HepG2 (cell line): Measurements from ENCODE around the gene AK6. TPM values are rescaled to one million over a fixed set of nuclear protein-coding genes. Genes with fewer than 3 reads are reported as not detected.

Experiments
- ATAC-seq: fragments of 200-7000 bp; cut with Tn5 transposase; 3 replicates; pipeline ENCODE4 v1.9.1; 2020; ENCODE audit warnings: mild to moderate bottlenecking, moderate library complexity
- BruUV-seq: library from RNA; stranded (reverse); fragments of 400-500 nt; replicated peaks from 2 replicates; lab custom pipeline; 2021; lab: Mats Ljungman, UMichigan
- CTCF ChIA-PET: fragments of 300-600 bp; formaldehyde crosslinking; extraction: SDS; loops from one replicate; lab custom pipeline; 2021; ENCODE audit warnings: low total read pairs, inconsistent platforms, low intra/inter-chr PET ratio; lab: Yijun Ruan, JAX
- POLR2A ChIA-PET: fragments of 350-600 bp; sonication (Branson Sonifier 250); formaldehyde crosslinking; loops from one replicate; lab custom pipeline; 2020; ENCODE audit warnings: antibody characterized with exemption, inconsistent platforms; lab: Yijun Ruan, JAX
- DNase-seq: peaks from one replicate; pipeline ENCODE4 v3.0.0-alpha.2; 2015; ENCODE audit warnings: low spot score
- FAIRE-seq: peaks from 3 replicates; lab custom pipeline; 2011; peaks lifted over from hg19 to GRCh38; lab: Jason Lieb, UNC
- H2AFZ ChIP-seq: one replicate; pipeline ENCODE4 v1.6.1; 2011; ENCODE audit warnings: low read length, inconsistent platforms
- H3K27ac ChIP-seq: fragments of 300-600 bp; 3 replicates; pipeline ENCODE4 v1.8.0; 2011; ENCODE audit warnings: mixed run types, mild to moderate bottlenecking, mixed read lengths, low read length, inconsistent platforms; ENCODE audit not compliant: insufficient read depth; ENCODE audit errors: extremely low read length
- H3K27me3 ChIP-seq, 2 experiments: fragments of 200-600 bp in 1 of 2; 2 replicates in 1 of 2; 3 replicates in 1 of 2; pipeline versions ENCODE4 v1.6.0 to v1.8.0; 2011; ENCODE audit warnings: low read length in 2 of 2, mild to moderate bottlenecking in 2 of 2, moderate library complexity in 2 of 2, inconsistent platforms in 1 of 2; ENCODE audit not compliant: insufficient read depth in 2 of 2, control insufficient read depth in 1 of 2
- H3K36me3 ChIP-seq, 2 experiments: fragments of 200-600 bp in 1 of 2; replicated peaks in 1 of 2; 2 replicates in 1 of 2; 3 replicates in 1 of 2; pipeline versions ENCODE4 v1.5.1 to v1.8.0; 2011; ENCODE audit warnings: low read length in 2 of 2, inconsistent platforms in 1 of 2; ENCODE audit not compliant: insufficient read depth in 2 of 2, control insufficient read depth in 1 of 2
- H3K4me1 ChIP-seq: 2 replicates; pipeline ENCODE4 v1.5.1; 2012; ENCODE audit warnings: low read length, inconsistent platforms; ENCODE audit not compliant: insufficient read depth
- H3K4me2 ChIP-seq: 2 replicates; pipeline ENCODE4 v1.6.0; 2011; ENCODE audit warnings: low read depth, low read length, inconsistent platforms
- H3K4me3 ChIP-seq, 3 experiments: fragments of 200-600 bp in 1 of 3; sonication (generic), shearing (Covaris generic) in 1 of 3; replicated peaks in 1 of 3; 2 replicates each; pipeline ENCODE4 v1.5.1; 2011 to 2016; ENCODE audit warnings: low read length in 3 of 3, inconsistent platforms in 2 of 3, low read depth in 2 of 3, mild to moderate bottlenecking in 2 of 3, control low read depth in 1 of 3, mixed read lengths in 1 of 3; ENCODE audit not compliant: insufficient read depth in 1 of 3
- H3K79me2 ChIP-seq: one replicate; pipeline ENCODE4 v1.6.1; 2011; ENCODE audit warnings: low read length, inconsistent platforms; ENCODE audit not compliant: insufficient read depth
- H3K9ac ChIP-seq: 2 replicates; pipeline ENCODE4 v1.6.0; 2011; ENCODE audit warnings: mild to moderate bottlenecking, low read depth, low read length, inconsistent platforms; ENCODE audit not compliant: insufficient read depth
- H3K9me3 ChIP-seq: 2 replicates; pipeline ENCODE4 v1.5.1; 2012; ENCODE audit warnings: mild to moderate bottlenecking, low read length
- H4K20me1 ChIP-seq: 2 replicates; pipeline ENCODE4 v1.6.0; 2011; ENCODE audit warnings: inconsistent platforms, mild to moderate bottlenecking, low read length, moderate library complexity; ENCODE audit not compliant: insufficient read depth
- MAFF ChIP-seq: IDR thresholded peaks from 2 replicates; pipeline ENCODE4 v1.6.1; 2011; ENCODE audit warnings: low read depth, low read length, improper control_type of control experiment
- MAFK ChIP-seq, 2 experiments: IDR thresholded peaks in 1 of 2; conservative IDR thresholded peaks in 1 of 2; 2 replicates each; pipeline ENCODE4 v1.6.1; 2011; ENCODE audit warnings: improper control_type of control experiment in 2 of 2, low read length in 2 of 2
- NCOA2 ChIP-seq: sonication (generic); formaldehyde crosslinking; IDR thresholded peaks from 2 replicates; pipeline ENCODE4 v1.8.0; 2022; ENCODE audit warnings: inconsistent platforms
- TAF1 ChIP-seq: sonication (generic); formaldehyde crosslinking; IDR thresholded peaks from 2 replicates; pipeline ENCODE4 v1.4.0; 2020; ENCODE audit warnings: missing genetic modification reagents
- TEAD2 ChIP-seq: sonication (generic); formaldehyde crosslinking; IDR thresholded peaks from 2 replicates; pipeline ENCODE4 v1.9.0; 2021; ENCODE audit warnings: missing genetic modification reagents
- ZNF138 ChIP-seq: sonication (generic); formaldehyde crosslinking; IDR thresholded peaks from 2 replicates; pipeline ENCODE4 v1.5.0; 2020; ENCODE audit warnings: mild to moderate bottlenecking, low read depth, missing genetic modification reagents
- ZNF407 ChIP-seq: sonication (generic); formaldehyde crosslinking; IDR thresholded peaks from one replicate; pipeline ENCODE4 v1.5.1; 2020; ENCODE audit warnings: mild to moderate bottlenecking, missing genetic modification reagents; ENCODE audit errors: not compliant biosample characterization
- WGBS: methylation state at CpG from one replicate; pipeline ENCODE4 v1.1.6; 2017; ENCODE audit warnings: low lambda C conversion rate; 5-methylcytosine and 5-hydroxymethylcytosine counted together
- in situ Hi-C: cut with HindIII; loops from 2 replicates; pipeline ENCODE4 v1.10.0; 2017; ENCODE audit warnings: low pct_unique_long_range_greater_than_20kb; ENCODE audit not compliant: extremely low pct_ligation_motif_present
- intact Hi-C: fragments of 100-400 bp; cut with micrococcal nuclease; formaldehyde crosslinking; loops from one replicate; pipeline ENCODE4 v1.10.0; 2022; ENCODE audit not compliant: unreplicated experiment
- polyA plus RNA-seq, 8 experiments: library from polyadenylated mRNA; depleted of rRNA in 3 of 8; stranded (reverse) in 7 of 8; unstranded in 1 of 8; fragments of >200 nt; fragmentation: Illumina TruSeq in 4 of 8; extraction: Trizol in 4 of 8; gene quantifications; 2 replicates each; pipeline versions ENCODE4 v1.2.1 to v1.2.3, GENCODE V29; 2011 to 2016; ENCODE audit warnings: low read depth in 4 of 8, missing spikeins in 1 of 8, mixed read lengths in 1 of 8; ENCODE audit not compliant: insufficient read depth in 1 of 8
- total RNA-seq, 5 experiments: library from RNA; depleted of rRNA; stranded (reverse); fragments of >200 nt; fragmentation: Illumina TruSeq; extraction: Trizol; gene quantifications; 2 replicates each; pipeline ENCODE4 v1.2.3, GENCODE V29; 2016; ENCODE audit warnings: low read depth in 1 of 5
- TF ChIP-seq, protein P1 (sequence below): sonication (generic); formaldehyde crosslinking; IDR thresholded peaks from 2 replicates; pipeline ENCODE4 v1.8.0; 2022; ENCODE audit warnings: missing genetic modification reagents, mild to moderate bottlenecking, moderate library complexity, borderline replicate concordance

The AK6 gene
- total and polyA plus RNA-seq, 2 of the 13 experiments (the other 11 are each of a cell fraction or from before 2014, with no cell fraction given) = 31.1 to 77.2 TPM

DNA sequence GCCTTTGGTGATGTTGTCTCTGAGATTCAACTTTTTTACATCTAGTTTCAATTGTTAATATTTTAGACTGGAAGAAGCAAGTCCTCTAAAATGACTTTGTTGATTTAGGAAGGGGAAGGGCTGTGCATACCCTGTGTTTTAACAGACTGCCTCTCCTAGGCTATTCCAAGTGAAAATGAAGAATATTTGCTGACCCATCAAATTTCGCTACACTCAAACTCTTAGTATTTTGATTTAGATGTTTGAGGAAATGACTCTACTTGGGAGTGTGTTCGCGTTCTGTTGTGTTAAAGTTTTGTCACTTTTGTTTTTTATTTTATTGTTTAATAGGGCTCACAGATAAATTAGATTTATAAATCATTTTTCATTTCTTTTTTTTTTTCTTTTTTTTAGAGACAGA is 49.2 kb upstream of the AK6 start:
- Histone ChIP-seq H3K79me2 (peaks cover 9% of the 10 kb centered on the region), H3K27ac (no peak overlapping the region), H2AFZ (no peak overlapping the region), H3K9me3 (no peaks in the 10 kb centered on the region), H3K27me3 (no peaks in the 10 kb centered on the region), H4K20me1 (no peaks in the 10 kb centered on the region), H3K9ac (no peak overlapping the region)
- 94% methylated on average over 3 of the region's 3 CpGs for WGBS
- ATAC-seq (no peak), DNase-seq (no peak), FAIRE-seq (no peak)
- ChIA-PET POLR2A (no interaction called here), CTCF (no interaction called here)
- intact Hi-C loops = no loop called here
- in situ Hi-C loops = no loop called here
- peak; percentile 99 for TF ChIP-seq MAFK (conservative IDR thresholded peaks at IDR 0.05 in 1 of 2, IDR thresholded peaks at IDR 0.05 in 1 of 2; ENCODE audit: low read length in 2 of 2)
- TF ChIP-seq MAFF = peak; percentile 99
- TF ChIP-seq, protein P1, sequence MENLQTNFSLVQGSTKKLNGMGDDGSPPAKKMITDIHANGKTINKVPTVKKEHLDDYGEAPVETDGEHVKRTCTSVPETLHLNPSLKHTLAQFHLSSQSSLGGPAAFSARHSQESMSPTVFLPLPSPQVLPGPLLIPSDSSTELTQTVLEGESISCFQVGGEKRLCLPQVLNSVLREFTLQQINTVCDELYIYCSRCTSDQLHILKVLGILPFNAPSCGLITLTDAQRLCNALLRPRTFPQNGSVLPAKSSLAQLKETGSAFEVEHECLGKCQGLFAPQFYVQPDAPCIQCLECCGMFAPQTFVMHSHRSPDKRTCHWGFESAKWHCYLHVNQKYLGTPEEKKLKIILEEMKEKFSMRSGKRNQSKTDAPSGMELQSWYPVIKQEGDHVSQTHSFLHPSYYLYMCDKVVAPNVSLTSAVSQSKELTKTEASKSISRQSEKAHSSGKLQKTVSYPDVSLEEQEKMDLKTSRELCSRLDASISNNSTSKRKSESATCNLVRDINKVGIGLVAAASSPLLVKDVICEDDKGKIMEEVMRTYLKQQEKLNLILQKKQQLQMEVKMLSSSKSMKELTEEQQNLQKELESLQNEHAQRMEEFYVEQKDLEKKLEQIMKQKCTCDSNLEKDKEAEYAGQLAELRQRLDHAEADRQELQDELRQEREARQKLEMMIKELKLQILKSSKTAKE (CRISPR knock-in tag) = no peak
- TF ChIP-seq TAF1 (CRISPR knock-in tag) = no peak
- TF ChIP-seq NCOA2 (CRISPR knock-in tag) = no peak
- TF ChIP-seq, all 625 proteins: peak for 2
- BruUV-seq = no TSS peak
- Histone ChIP-seq H3K36me3 (peaks cover 6 to 15% of the 10 kb centered on the region in 2 experiments; a peak in 4 of 5 replicates), H3K4me3 (no peak overlapping the region), H3K4me1 (peaks cover 31% of the 10 kb centered on the region), H3K4me2 (no peak overlapping the region)

DNA sequence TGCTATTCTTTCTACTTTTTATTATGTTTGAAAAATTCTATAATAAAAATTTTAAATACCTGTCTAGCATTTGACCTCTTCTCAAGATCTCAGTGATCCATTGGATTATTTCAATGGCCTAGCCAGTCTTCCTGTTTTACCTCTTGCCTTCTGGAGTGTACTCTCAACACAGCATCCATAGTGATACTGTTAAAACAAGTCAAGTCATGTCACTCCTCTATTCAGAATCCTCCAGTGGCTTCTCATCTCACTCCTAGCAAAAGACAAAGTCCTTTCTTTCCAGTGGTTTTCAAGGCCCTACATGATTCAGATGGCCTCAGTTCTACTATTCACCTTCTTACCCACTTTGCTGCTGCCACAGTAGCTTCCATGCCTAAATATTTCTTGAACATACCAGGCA is 47.4 kb upstream of the AK6 start:
- Histone ChIP-seq H4K20me1 (no peaks in the 10 kb centered on the region), H3K9ac (no peak overlapping the region), H2AFZ (no peak overlapping the region), H3K4me2 (peak overlapping the region; percentile 23), H3K36me3 (peaks cover 6 to 16% of the 10 kb centered on the region in 2 experiments; a peak in 4 of 5 replicates), H3K27me3 (no peaks in the 10 kb centered on the region), H3K4me3 (no peak overlapping the region; a peak in 1 of 6 replicates), H3K27ac (no peak overlapping the region), H3K9me3 (no peaks in the 10 kb centered on the region), H3K79me2 (peaks cover 9% of the 10 kb centered on the region), H3K4me1 (peaks cover 31% of the 10 kb centered on the region)
- ATAC-seq = no peak
- no TSS peak for BruUV-seq
- no peak for DNase-seq
- POLR2A ChIA-PET = no interaction called here
- FAIRE-seq = no peak
- CTCF ChIA-PET = no interaction called here
- intact Hi-C loops (no loop called here), in situ Hi-C loops (no loop called here)
- TF ChIP-seq ZNF407 (CRISPR knock-in tag) (no peak), ZNF138 (CRISPR knock-in tag) (no peak), TEAD2 (CRISPR knock-in tag) (no peak)
